Activated T-helper 2 cell treated with anti-CD3 and anti-CD28 coated beads, Interferon-gamma antibody, Interleukin-2, Interleukin-4, amounts not matched to agents 10 μg/mL and 5 μg/mL and 100 μg/mL, durations not matched to agents 14 hours and 24 hours and 36 hours (primary cell): ENCODE measurements around the gene MAPKAP1. TPM values are rescaled to one million over a fixed set of nuclear protein-coding genes. Genes with fewer than 3 reads are reported as not detected.

ENCODE experiments used
- DNase-seq: peaks from one replicate; pipeline ENCODE4 v3.0.0; 2021; ENCODE audit warnings: low spot score
- H3K27ac Mint-ChIP-seq: one replicate; pipeline ENCODE4 v1.8.0; 2021; ENCODE audit warnings: mixed read lengths
- H3K27me3 Mint-ChIP-seq: one replicate; pipeline ENCODE4 v1.8.0; 2021; ENCODE audit warnings: low read depth, mixed read lengths
- H3K36me3 Mint-ChIP-seq: one replicate; pipeline ENCODE4 v1.8.0; 2021; ENCODE audit warnings: low read depth, mixed read lengths
- H3K4me1 Mint-ChIP-seq: one replicate; pipeline ENCODE4 v1.8.0; 2021; ENCODE audit warnings: low read depth, mixed read lengths
- H3K4me3 Mint-ChIP-seq: one replicate; pipeline ENCODE4 v1.8.0; 2021; ENCODE audit warnings: low read depth, mild to moderate bottlenecking, moderate library complexity, mixed read lengths
- H3K9me3 Mint-ChIP-seq: one replicate; pipeline ENCODE4 v1.8.0; 2021; ENCODE audit warnings: mixed read lengths
- intact Hi-C: fragments of 100-400 bp; cut with micrococcal nuclease; formaldehyde crosslinking; loops from one replicate; pipeline ENCODE4 v1.15.1; 2023
- total RNA-seq: library from RNA; stranded (reverse); gene quantifications from 2 replicates; pipeline ENCODE4 v1.2.3, GENCODE V29; 2022

Gene MAPKAP1
- total RNA-seq, 1 donor from 2014 or later = 83.8 TPM

GRCh38 chr9:125683486-125683885 lies 23.5 kb downstream of the MAPKAP1 start:
- intact Hi-C loops = no loop called here
- Mint-ChIP-seq H3K4me1 (peaks cover 10% of the 10 kb centered on the region), H3K27me3 (no peaks in the 10 kb centered on the region), H3K4me3 (no peak overlapping the region), H3K9me3 (no peaks in the 10 kb centered on the region), H3K27ac (no peak overlapping the region), H3K36me3 (peaks cover 15% of the 10 kb centered on the region)
- DNase-seq = no peak

DNA sequence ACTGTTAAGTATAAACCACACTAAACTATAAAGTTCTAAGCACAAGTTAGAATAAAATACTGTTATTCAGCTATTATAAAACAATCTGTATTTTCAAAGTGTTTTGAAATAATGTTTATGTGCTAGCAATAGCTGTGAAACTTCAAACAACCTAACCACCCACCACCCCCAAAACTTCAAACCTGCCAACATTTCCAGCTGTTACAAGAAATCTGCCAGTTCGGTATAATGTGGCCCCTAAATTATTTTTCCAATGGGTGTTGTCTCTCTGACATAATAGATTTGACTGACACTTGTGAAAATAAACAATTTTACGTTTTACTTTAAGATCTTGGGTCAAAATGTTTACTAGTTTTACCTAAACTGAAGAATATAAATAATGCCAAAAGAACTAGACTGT lies 24.7 kb downstream of the MAPKAP1 start:
- Mint-ChIP-seq H3K4me1 (peaks cover 10% of the 10 kb centered on the region), H3K36me3 (peaks cover 15% of the 10 kb centered on the region), H3K27me3 (no peaks in the 10 kb centered on the region), H3K9me3 (no peaks in the 10 kb centered on the region), H3K27ac (no peak overlapping the region), H3K4me3 (no peak overlapping the region)
- intact Hi-C loops = no loop called here
- DNase-seq = no peak

- no peaks in the 10 kb centered on the region for H3K27me3 Mint-ChIP-seq
- H3K9me3 Mint-ChIP-seq = no peaks in the 10 kb centered on the region
- peaks cover 15% of the 10 kb centered on the region for H3K36me3 Mint-ChIP-seq
- no peak overlapping the region for H3K4me3 Mint-ChIP-seq
- intact Hi-C loops = no loop called here
- peaks cover 10% of the 10 kb centered on the region for H3K4me1 Mint-ChIP-seq
- no peak overlapping the region for H3K27ac Mint-ChIP-seq
- DNase-seq = no peak
Measured at GRCh38 chr9:125681657-125682056, 25.4 kb downstream of the MAPKAP1 start.

DNA sequence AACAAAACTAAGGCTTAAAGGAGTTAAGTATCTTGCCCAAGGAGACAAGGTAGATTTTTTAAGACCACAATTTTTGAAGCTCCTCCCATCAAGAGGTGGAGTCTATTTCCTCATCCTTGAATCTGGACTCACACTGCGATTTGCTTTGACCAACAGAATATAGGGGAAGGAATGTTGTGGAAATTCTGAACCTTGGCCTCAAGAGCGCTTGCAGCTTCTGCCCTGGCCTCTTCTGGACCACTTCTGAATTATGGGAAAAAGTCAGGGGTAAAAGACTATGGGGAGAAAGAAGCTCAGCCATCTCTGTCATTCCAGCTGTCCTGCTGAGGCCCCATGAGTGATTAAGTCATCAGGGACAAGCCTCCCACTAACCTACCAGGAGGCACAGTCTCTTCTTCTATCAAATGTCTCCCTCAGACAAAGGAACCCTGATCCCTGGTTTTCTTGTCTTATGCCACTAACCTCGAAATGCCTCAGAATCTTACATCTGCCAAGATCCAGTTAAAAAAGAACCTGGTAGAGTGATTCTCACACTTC lies 25.9 kb downstream of the MAPKAP1 start:
- no peak for DNase-seq
- Mint-ChIP-seq H3K36me3 (peaks cover 15% of the 10 kb centered on the region), H3K27me3 (no peaks in the 10 kb centered on the region), H3K4me1 (peaks cover 10% of the 10 kb centered on the region), H3K9me3 (no peaks in the 10 kb centered on the region), H3K4me3 (no peak overlapping the region), H3K27ac (no peak overlapping the region)
- intact Hi-C loops = no loop called here

- intact Hi-C loops = no loop called here
Measured at GRCh38 chr9:125680445-125680844, 26.6 kb downstream of the MAPKAP1 start.

DNA sequence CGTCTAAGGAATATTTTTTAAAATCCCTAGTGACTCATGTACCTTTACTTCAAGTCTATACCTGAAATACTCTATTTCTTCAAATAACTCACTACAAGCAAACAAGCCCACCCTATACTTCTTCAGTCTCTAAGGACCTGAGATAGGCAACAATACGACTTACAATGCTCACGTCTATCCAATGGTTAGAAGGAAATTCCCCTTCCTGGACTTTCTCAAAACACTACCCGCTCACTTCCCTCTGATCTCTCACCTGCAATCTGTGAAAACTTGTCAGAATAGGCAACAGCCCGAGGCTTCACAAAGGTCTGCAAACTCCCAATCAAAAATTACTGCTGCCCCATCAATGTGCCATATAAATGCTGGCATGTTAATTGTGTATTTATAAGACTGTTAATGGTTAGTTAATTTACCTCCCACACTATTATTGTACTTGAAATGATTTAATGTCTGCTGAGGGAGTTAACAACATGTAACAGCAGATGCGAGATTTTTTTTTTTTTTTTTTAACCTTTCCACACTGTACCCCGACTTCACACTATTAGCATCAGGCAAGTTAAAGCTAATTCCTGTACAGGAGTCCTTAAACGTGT lies 27.3 kb downstream of the MAPKAP1 start:
- no peak overlapping the region for H3K27ac Mint-ChIP-seq
- no peak for DNase-seq
- peaks cover 17% of the 10 kb centered on the region for H3K4me1 Mint-ChIP-seq
- H3K36me3 Mint-ChIP-seq = peaks cover 4% of the 10 kb centered on the region
- intact Hi-C loops = no loop called here
- no peak overlapping the region for H3K4me3 Mint-ChIP-seq
- H3K9me3 Mint-ChIP-seq = no peaks in the 10 kb centered on the region
- no peaks in the 10 kb centered on the region for H3K27me3 Mint-ChIP-seq

More at GRCh38 chr9:125680445-125680844, 26.6 kb downstream of the MAPKAP1 start:
- peaks cover 11% of the 10 kb centered on the region for H3K36me3 Mint-ChIP-seq
- H3K27me3 Mint-ChIP-seq = no peaks in the 10 kb centered on the region
- H3K4me1 Mint-ChIP-seq = peaks cover 14% of the 10 kb centered on the region
- H3K9me3 Mint-ChIP-seq = no peaks in the 10 kb centered on the region
- H3K4me3 Mint-ChIP-seq = no peak overlapping the region
- no peak for DNase-seq
- H3K27ac Mint-ChIP-seq = no peak overlapping the region

GRCh38 chr9:125674981-125675973 lies 31.7 kb downstream of the MAPKAP1 start:
- intact Hi-C loops = no loop called here
- no peak overlapping the region for H3K27ac Mint-ChIP-seq

DNA sequence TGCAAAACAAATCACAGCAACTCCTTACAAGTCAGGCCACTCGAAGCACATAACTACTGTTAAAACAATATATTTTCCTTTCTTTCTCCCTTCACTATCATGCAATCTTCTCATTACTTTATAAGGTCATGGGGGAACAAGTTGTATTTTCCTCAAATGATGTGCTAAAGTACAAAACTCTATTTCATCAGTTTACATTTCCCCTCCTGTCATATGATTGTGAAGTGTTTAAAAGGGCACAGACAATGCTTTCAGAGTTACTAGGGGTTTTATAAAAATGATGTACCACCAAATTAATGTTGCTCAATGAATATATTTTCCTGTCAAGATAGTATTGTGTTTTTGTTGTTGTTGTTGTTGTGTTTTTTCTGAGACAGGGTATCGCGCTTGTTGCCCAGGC lies 34.1 kb downstream of the MAPKAP1 start:
- Mint-ChIP-seq H3K27me3 (no peaks in the 10 kb centered on the region), H3K4me1 (peaks cover 6% of the 10 kb centered on the region), H3K27ac (no peak overlapping the region), H3K4me3 (no peak overlapping the region), H3K36me3 (peaks cover 13% of the 10 kb centered on the region), H3K9me3 (no peaks in the 10 kb centered on the region)
- no peak for DNase-seq
- intact Hi-C loops = no loop called here

More at GRCh38 chr9:125674981-125675973, 31.7 kb downstream of the MAPKAP1 start:
- Mint-ChIP-seq H3K9me3 (no peaks in the 10 kb centered on the region), H3K4me1 (peaks cover 6% of the 10 kb centered on the region), H3K36me3 (peaks cover 10% of the 10 kb centered on the region), H3K4me3 (no peak overlapping the region), H3K27me3 (no peaks in the 10 kb centered on the region)
- DNase-seq = no peak

- no peak for DNase-seq
- H3K36me3 Mint-ChIP-seq = peaks cover 22% of the 10 kb centered on the region
- no peak overlapping the region for H3K27ac Mint-ChIP-seq
- no peaks in the 10 kb centered on the region for H3K27me3 Mint-ChIP-seq
- H3K9me3 Mint-ChIP-seq = no peaks in the 10 kb centered on the region
- no peak overlapping the region for H3K4me3 Mint-ChIP-seq
- peaks cover 11% of the 10 kb centered on the region for H3K4me1 Mint-ChIP-seq
- intact Hi-C loops = loop anchor here (1.0 to 5.0 kb wide), 2 partner anchors 32 to 39 kb away; no protein-coding TSS in a partner anchor
Measured at GRCh38 chr9:125663127-125663526, 43.9 kb downstream of the MAPKAP1 start.

DNA sequence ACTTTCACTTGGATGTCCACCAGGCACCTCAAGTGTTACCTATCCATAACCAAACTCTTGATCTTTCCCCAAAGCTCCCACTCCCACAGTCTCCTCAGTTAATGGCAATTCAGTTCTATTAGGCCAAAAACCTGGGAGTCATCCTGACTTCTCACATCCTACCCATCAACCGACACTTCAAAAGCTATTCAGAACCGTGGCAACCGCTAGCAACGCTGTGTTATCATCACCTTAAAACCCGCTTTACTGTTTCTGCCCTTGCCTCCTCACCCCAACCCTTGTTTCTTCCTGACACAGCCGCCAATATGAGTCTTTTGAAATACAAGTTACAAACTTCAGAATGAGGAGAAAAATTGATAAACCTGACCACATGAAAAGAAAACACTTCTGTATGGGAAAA lies 46.5 kb downstream of the MAPKAP1 start:
- no peak overlapping the region for H3K27ac Mint-ChIP-seq
- intact Hi-C loops = loop anchor here (1.0 to 5.0 kb wide), 2 partner anchors 10 to 42 kb away; no protein-coding TSS in a partner anchor
- H3K4me3 Mint-ChIP-seq = no peak overlapping the region
- peaks cover 10% of the 10 kb centered on the region for H3K4me1 Mint-ChIP-seq
- peaks cover 30% of the 10 kb centered on the region for H3K36me3 Mint-ChIP-seq
- DNase-seq = no peak
- H3K9me3 Mint-ChIP-seq = no peaks in the 10 kb centered on the region
- no peaks in the 10 kb centered on the region for H3K27me3 Mint-ChIP-seq

DNA sequence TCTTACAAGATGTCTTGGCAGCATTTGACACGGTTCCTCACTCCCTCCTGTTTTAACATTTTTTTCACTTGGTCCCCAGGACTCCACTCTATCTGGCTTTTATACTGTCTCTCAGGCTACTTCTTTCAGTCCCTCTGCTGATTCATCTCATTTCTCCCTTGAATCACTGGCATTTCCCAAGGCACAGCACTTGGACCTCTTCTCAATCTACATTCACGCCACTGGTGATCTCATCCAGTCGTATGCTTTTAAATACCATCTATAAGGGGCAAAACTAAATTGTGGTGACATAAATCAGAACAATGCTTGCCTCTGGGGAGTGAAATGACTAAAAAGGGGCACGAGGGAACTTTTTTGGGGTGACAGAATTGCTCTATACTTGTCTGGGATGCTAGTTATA lies 47.1 kb downstream of the MAPKAP1 start:
- Mint-ChIP-seq H3K27me3 (no peaks in the 10 kb centered on the region), H3K4me3 (no peak overlapping the region), H3K36me3 (peaks cover 26% of the 10 kb centered on the region), H3K4me1 (peaks cover 7% of the 10 kb centered on the region), H3K27ac (no peak overlapping the region), H3K9me3 (no peaks in the 10 kb centered on the region)
- no peak for DNase-seq
- intact Hi-C loops = loop anchor here (1.0 to 5.0 kb wide), 2 partner anchors 10 to 42 kb away; no protein-coding TSS in a partner anchor

GRCh38 chr9:125659201-125659840 lies 47.7 kb downstream of the MAPKAP1 start:
- no peak for DNase-seq
- no peak overlapping the region for H3K4me3 Mint-ChIP-seq
- no peaks in the 10 kb centered on the region for H3K27me3 Mint-ChIP-seq
- no peaks in the 10 kb centered on the region for H3K9me3 Mint-ChIP-seq
- intact Hi-C loops = no loop called here
- peaks cover 7% of the 10 kb centered on the region for H3K4me1 Mint-ChIP-seq
- H3K36me3 Mint-ChIP-seq = peaks cover 26% of the 10 kb centered on the region
- no peak overlapping the region for H3K27ac Mint-ChIP-seq
